GM21717 (cell line): ENCODE results near the gene LRRC75B.
"Not testable (repeated sequence)": the region's sequence is repeated elsewhere in the genome, so short reads cannot be mapped to it uniquely, and the experiment has no call there.

Experiments
- ATAC-seq: cut with Tn5 transposase; IDR thresholded peaks from one replicate; pipeline ENCODE4 v1.9.1; 2021; ENCODE audit warnings: mild to moderate bottlenecking, moderate library complexity; ENCODE audit not compliant: unreplicated experiment

LRRC75B gene

DNA sequence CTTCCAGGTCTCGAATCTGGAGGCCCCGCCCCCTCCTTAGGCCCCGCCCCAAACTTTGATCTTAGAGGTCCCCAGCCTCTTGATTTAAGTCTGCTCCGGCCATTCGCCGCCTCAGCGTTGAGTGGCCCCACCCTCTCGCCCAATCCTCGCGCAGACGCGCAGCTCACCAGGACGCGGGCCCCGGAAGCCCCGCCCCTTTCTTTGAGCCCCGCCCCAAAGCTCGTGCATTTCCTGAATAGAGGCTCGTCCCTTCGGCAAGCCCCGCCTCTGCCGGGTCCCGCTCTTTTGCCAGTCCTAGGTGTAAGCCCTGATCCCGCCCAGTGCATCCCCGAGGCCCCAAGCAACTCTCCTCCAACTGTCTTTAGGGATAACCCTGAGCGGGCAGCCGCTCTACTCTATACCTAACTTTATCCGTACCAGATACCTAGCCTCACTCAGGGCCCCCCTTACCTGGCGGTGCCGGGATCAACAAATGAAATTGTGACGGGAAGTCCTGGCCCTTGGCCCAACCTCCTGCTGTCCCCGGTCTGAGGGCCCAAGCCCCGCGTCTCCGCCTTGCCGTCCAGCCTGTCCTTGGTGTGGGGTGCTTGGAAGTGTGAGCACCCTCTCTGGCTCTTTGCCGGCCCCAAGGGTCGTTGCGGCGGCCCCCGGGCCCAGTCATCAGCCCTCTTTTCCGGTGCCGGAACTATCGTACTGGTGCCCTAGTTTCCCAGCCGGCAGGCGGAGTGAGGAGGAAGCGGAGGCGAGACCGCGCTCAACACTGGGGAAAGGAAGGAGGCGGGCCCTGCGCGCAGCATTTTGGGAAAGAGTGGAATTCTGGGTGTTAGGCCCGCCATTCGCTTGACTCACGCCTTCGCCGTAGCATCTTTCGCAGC lies 37.5 kb downstream of the LRRC75B start, which contains the start of gene SNRPD3:
Gene SNRPD3, plus strand, starts transcription at position 835 of the 875 bp plus-strand sequence. CDS start 1,676 bp downstream, outside the sequence.
- peak; percentile 63 for ATAC-seq

DNA sequence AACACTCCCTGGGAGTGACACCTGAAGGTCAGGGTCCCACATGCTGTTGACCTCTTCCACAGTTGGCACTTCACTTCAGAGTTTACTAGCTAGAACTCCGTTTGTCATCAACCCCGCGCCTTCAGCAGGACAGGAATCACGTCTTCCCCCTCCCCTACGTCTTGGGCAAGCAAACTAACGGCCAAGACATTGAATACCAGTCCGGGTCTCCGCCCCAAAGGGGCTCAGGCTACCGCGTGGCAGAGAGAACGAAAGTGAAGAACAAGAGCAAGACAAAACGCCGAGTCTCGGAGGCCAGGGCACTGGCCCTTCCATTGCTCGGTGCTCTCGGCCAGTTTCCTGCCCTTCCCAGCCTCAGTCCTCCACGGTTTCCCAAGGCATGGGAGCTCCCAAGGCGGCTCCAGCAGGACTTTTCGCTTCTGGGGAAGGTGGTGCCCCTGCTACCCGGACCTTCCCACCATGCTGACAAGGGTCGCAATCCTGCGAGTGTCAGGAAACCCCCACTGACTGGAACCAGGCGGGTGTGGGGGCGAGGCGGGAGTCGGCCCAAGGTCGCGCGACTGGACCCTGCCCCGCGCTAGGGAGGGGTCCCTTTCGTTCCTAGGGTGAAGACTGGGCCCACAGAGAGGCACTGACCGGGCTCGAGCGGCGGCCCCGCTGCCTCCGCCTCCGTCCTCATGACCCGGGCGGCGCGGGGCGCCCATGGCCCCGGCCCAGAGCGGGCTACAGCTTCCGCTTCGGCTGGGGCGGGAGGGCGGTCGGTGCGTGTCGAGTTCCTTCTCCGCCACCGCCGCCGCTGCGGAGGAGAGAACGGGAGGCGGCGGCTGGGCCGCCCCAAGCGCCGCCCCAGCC lies 38.3 kb downstream of the LRRC75B start, which contains the start of gene GUCD1:
Gene GUCD1, minus strand, starts transcription at position 826 of the 852 bp plus-strand sequence. Its CDS starts 147 bp downstream, at position 679.
- ATAC-seq: peak; percentile 15

DNA sequence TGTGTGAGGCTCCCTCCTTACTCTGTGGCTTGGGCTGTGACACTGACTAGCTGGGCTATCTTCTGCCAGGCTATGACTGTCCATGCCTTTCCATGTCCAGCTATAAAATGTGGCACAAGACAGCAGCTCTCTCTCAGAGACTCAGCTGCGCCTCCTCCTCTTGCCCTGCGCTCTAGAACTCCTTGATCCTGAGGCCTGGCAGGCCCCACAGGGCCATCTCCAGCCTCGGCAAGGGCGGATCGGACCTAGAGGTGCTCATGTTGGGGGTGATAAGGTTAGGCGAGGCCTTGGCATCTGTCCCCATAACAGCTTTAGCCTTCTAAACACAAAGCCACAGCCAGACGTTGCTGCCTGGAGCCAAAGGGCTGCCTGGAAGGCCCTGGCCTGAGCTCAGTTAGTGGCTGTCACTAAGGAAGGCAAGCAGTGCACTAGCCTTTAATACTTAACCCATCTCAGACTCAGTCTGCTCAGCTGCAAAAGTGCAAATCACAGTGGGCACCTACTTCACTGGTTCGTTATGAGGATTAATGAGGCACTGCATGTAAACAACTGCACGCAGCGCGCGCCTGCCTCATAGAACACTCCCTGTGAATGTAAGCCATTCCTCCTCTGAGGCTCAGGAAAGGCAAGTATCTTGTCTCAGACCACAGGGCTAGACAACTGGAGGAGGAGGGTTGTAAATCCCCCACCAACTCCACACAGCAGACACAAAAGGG lies 39.1 kb downstream of the LRRC75B start:
- ATAC-seq: no peak

- ATAC-seq: not testable (repeated sequence)
Measured at GRCh38 chr22:24552503-24553286, 40.2 kb downstream of the LRRC75B start.

GRCh38 chr22:24550902-24551435 lies 41.9 kb downstream of the LRRC75B start:
- no peak for ATAC-seq

DNA sequence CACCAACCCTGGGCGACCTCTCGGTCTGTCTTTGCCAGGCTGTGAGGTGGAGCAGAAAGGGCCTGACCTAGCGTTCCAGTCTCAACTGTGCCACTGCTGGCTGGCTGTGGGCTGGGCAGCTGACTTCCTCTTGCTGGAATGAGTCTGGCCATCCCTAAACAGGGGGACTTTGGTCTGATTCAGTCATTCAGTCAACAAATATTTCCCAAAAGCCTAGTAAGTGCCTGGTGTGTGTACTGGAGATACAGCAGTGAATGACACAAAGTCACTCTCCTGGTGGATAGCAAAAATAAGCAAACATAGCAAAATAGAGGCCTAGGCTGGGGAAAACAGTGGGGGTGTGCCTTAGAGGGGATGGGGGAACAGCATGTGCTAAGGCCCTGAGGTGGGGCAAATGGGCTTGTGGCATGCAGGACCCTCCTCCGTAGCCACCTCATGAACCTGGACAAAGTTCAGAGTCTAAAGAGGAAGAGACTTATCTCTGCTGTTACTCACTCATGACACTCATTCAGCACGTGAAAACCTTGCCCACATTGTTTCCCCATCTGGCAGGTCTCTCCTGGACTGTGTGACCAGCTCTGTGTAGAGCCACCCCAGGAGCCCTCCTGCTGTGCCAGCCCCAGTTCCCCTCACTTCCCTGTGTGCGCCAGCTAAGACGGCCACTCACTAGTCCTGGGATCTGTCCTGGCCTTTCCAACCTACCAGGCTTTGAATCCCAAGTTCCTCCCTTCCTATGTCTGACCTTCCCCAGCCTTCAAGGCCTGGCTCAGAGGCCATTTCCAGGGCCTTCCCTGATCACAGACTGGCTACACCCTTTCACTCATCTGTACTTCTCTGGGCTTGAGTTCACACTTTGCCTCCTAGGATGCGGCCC lies 42.6 kb downstream of the LRRC75B start:
- ATAC-seq: no peak

GRCh38 chr22:24548812-24549211 lies 44.1 kb downstream of the LRRC75B start:
- no peak for ATAC-seq

- ATAC-seq: no peak
Measured at GRCh38 chr22:24543679-24544243, 49.1 kb downstream of the LRRC75B start.

DNA sequence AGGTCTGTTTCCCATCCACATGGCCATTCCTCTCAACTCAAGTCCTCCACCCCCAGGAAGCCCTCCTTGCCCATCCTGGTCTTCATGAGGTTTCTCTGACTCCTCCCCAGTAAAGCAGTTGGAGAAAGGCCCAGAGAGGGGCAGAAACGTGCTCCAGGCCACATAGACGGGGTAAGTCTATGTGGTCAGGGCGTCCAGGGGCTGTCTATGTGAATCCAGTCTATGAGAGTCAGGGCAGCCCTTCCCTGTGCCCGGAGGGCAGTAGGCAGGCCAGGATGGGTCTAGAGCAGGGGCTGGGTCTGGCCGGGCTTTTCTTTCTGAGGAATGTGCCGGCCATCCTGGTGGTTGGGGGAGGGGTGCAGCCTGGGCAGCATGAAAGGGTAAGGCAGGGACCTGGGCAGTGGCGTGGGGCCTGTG lies 49.7 kb downstream of the LRRC75B start:
- no peak for ATAC-seq

DNA sequence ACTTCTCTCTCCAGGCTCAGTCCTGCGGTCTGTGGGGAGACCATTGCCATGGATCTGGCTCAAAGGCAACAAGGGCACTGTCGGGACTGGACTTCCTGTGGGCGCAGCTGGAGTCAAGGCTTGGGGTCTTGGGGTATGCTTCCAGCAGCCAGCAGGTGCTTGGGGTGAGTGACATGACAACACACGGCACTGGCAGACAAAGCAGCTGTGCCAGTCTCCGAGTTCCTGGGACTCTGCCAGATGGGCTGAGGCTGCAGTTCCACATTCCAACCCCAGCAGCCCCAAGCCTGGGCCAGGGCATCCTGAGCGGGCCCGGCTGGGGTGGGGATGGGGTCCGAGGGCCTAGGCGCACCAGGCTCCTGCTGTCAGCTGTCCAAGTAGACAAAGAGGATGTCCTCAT lies 50.2 kb downstream of the LRRC75B start:
- ATAC-seq: no peak

DNA sequence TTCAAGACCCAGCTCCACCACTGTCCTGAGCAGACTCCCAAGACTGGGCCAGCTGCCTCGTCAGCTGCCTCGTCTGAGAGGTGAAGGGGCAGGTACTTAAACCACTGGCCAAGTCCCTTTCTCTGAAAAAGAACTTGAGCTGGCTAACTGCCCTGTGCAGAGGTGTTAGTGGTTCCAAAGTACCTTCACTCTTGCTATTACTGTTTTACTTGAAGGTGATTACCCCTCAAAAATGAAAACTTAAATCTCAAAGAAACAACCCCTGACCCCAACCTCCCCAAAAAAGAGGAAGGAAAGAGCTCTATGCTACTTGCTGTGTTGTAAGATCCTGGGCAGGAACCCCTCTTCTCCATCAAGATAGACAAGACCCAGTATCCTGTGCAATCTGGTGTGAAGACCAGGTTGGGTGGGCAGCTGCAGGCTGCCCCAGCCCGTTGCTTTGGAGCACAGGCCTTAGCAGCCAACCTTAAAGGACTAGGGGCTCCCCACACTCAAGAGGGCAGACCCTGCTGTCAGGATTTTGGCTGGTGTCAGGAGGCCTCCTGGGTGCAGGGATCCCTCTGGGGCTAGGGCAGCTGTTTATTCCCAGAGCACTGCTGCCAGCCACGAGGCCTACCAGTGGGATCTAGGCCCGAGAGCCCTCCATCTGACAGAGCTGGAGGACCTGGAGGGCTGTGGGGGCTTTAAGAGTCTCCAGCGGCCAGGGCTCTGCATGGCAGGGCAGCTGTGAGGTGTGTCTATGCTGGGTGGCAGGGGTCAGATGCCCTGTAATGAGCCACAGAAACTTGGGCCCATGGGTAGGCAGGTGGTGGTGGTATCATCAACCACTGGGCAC lies 51.0 kb downstream of the LRRC75B start:
- ATAC-seq: no peak

GRCh38 chr22:24540470-24540869 lies 52.4 kb downstream of the LRRC75B start:
- no peak for ATAC-seq

- ATAC-seq: no peak
Measured at GRCh38 chr22:24536089-24536488, 56.8 kb downstream of the LRRC75B start.
